GM23338 (cell line): ENCODE data around the gene LRRC18.

Source experiments
- CREB1 ChIP-seq: fragments of 250-450 bp; sonication (Bioruptor Pico); IDR thresholded peaks from 2 replicates; pipeline ENCODE4 v1.5.0; 2020; ENCODE audit warnings: low read depth, mild to moderate bottlenecking, moderate library complexity
- EZH2 ChIP-seq: fragments of 200-600 bp; sonication (generic); IDR thresholded peaks from one replicate; pipeline ENCODE4 v1.8.0; 2017; ENCODE audit warnings: antibody characterized with exemption, mild to moderate bottlenecking, low read depth; ENCODE audit not compliant: unreplicated experiment
- EZH2phosphoT487 ChIP-seq: fragments of 200-600 bp; sonication (generic); IDR thresholded peaks from one replicate; pipeline ENCODE4 v1.8.1; 2018; ENCODE audit warnings: antibody characterized with exemption; ENCODE audit not compliant: unreplicated experiment
- NANOG ChIP-seq: IDR thresholded peaks from 2 replicates; pipeline ENCODE4 v1.6.1; 2016; ENCODE audit warnings: antibody characterized with exemption, borderline replicate concordance
- POLR2AphosphoS5 ChIP-seq: IDR thresholded peaks from 2 replicates; pipeline ENCODE4 v1.6.1; 2016; ENCODE audit warnings: antibody characterized with exemption, low read depth
- TF ChIP-seq, protein P1 (sequence below), 2 experiments: fragments of 200-600 bp in 1 of 2; sonication (generic) in 1 of 2; conservative IDR thresholded peaks; 2 replicates each; pipeline versions ENCODE4 v1.5.1 to v1.6.1; 2016 to 2017; ENCODE audit warnings: antibody characterized with exemption in 2 of 2, low read depth in 2 of 2, mild to moderate bottlenecking in 2 of 2, moderate library complexity in 1 of 2
- TF ChIP-seq, protein P2 (sequence below): IDR thresholded peaks from one replicate; pipeline ENCODE4 v1.6.1; 2018; ENCODE audit warnings: antibody characterized with exemption; ENCODE audit not compliant: unreplicated experiment
- TF ChIP-seq, protein P3 (sequence below): IDR thresholded peaks from 2 replicates; pipeline ENCODE4 v1.6.1; 2016; ENCODE audit warnings: antibody characterized with exemption

DNA sequence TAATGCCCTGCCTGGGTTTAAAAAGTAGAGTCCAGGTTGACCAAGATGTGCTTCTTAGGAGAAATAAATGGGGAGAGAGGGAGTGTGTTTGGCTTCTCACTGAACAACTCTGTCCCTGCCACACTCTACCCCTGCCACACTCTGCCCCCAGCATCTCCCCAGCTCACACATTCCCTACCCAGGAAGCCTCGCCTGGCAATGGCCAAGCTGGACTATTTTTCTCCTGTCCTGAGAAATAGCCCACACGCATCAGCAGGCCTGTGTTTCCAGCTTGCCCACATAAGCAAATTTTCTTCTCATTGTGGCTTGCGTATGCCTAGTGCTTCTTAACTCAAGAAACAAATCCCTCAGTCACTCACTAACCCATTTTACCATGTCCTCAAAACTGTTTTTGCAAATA is 1.8 kb downstream of the LRRC18 start:
- TF ChIP-seq EZH2 (no peak), CREB1 (CRISPR knock-in tag) (no peak), POLR2AphosphoS5 (no peak), NANOG (no peak), EZH2phosphoT487 (no peak)
- TF ChIP-seq, protein P1, sequence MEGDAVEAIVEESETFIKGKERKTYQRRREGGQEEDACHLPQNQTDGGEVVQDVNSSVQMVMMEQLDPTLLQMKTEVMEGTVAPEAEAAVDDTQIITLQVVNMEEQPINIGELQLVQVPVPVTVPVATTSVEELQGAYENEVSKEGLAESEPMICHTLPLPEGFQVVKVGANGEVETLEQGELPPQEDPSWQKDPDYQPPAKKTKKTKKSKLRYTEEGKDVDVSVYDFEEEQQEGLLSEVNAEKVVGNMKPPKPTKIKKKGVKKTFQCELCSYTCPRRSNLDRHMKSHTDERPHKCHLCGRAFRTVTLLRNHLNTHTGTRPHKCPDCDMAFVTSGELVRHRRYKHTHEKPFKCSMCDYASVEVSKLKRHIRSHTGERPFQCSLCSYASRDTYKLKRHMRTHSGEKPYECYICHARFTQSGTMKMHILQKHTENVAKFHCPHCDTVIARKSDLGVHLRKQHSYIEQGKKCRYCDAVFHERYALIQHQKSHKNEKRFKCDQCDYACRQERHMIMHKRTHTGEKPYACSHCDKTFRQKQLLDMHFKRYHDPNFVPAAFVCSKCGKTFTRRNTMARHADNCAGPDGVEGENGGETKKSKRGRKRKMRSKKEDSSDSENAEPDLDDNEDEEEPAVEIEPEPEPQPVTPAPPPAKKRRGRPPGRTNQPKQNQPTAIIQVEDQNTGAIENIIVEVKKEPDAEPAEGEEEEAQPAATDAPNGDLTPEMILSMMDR (conservative IDR thresholded peaks at IDR 0.05; ENCODE audit: low read depth in 2 of 2): no peak
- TF ChIP-seq, protein P2, sequence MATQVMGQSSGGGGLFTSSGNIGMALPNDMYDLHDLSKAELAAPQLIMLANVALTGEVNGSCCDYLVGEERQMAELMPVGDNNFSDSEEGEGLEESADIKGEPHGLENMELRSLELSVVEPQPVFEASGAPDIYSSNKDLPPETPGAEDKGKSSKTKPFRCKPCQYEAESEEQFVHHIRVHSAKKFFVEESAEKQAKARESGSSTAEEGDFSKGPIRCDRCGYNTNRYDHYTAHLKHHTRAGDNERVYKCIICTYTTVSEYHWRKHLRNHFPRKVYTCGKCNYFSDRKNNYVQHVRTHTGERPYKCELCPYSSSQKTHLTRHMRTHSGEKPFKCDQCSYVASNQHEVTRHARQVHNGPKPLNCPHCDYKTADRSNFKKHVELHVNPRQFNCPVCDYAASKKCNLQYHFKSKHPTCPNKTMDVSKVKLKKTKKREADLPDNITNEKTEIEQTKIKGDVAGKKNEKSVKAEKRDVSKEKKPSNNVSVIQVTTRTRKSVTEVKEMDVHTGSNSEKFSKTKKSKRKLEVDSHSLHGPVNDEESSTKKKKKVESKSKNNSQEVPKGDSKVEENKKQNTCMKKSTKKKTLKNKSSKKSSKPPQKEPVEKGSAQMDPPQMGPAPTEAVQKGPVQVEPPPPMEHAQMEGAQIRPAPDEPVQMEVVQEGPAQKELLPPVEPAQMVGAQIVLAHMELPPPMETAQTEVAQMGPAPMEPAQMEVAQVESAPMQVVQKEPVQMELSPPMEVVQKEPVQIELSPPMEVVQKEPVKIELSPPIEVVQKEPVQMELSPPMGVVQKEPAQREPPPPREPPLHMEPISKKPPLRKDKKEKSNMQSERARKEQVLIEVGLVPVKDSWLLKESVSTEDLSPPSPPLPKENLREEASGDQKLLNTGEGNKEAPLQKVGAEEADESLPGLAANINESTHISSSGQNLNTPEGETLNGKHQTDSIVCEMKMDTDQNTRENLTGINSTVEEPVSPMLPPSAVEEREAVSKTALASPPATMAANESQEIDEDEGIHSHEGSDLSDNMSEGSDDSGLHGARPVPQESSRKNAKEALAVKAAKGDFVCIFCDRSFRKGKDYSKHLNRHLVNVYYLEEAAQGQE: no peak
- TF ChIP-seq, protein P3, sequence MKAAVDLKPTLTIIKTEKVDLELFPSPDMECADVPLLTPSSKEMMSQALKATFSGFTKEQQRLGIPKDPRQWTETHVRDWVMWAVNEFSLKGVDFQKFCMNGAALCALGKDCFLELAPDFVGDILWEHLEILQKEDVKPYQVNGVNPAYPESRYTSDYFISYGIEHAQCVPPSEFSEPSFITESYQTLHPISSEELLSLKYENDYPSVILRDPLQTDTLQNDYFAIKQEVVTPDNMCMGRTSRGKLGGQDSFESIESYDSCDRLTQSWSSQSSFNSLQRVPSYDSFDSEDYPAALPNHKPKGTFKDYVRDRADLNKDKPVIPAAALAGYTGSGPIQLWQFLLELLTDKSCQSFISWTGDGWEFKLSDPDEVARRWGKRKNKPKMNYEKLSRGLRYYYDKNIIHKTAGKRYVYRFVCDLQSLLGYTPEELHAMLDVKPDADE: no peak
